SU-DHL-6 (cell line): ENCODE data around the gene LIN28A.

Experiments
- H2AFZ ChIP-seq: fragments of 200-600 bp; sonication (generic); 2 replicates; pipeline ENCODE4 v1.6.1; 2014; ENCODE audit warnings: low read depth, mild to moderate bottlenecking, moderate library complexity, mixed read lengths, antibody characterized with exemption, low read length; ENCODE audit not compliant: severe bottlenecking
- H3F3A ChIP-seq: fragments of 200-600 bp; shearing (Covaris generic); 2 replicates; pipeline ENCODE4 v1.6.0; 2016; ENCODE audit warnings: antibody characterized with exemption, mild to moderate bottlenecking; ENCODE audit not compliant: insufficient read depth
- H3K27ac ChIP-seq: fragments of 200-600 bp; sonication (generic); 2 replicates; pipeline ENCODE4 v1.5.1; 2016; ENCODE audit warnings: low read depth, mild to moderate bottlenecking, low read length, moderate library complexity, mixed read lengths
- H3K27me3 ChIP-seq: fragments of 200-600 bp; sonication (generic), shearing (Covaris generic); 2 replicates; pipeline ENCODE4 v1.6.0; 2014; ENCODE audit warnings: mild to moderate bottlenecking, low read length
- H3K36me3 ChIP-seq: fragments of 200-600 bp; sonication (generic); 2 replicates; pipeline ENCODE4 v1.6.1; 2014; ENCODE audit warnings: mild to moderate bottlenecking, low read length, mixed read lengths
- H3K4me2 ChIP-seq: fragments of 300-600, 200-600 bp; shearing (Covaris generic), sonication (generic); 2 replicates; pipeline ENCODE4 v1.6.0; 2014; ENCODE audit warnings: low read length, low read depth, mild to moderate bottlenecking; ENCODE audit not compliant: poor library complexity, severe bottlenecking
- H3K4me3 ChIP-seq: fragments of 200-600 bp; sonication (generic); 2 replicates; pipeline ENCODE4 v1.5.1; 2014; ENCODE audit warnings: antibody characterized with exemption, low read length, mild to moderate bottlenecking, mixed read lengths; ENCODE audit not compliant: insufficient read depth, poor library complexity, severe bottlenecking
- H3K79me2 ChIP-seq: fragments of 200-600 bp; sonication (generic); 2 replicates; pipeline ENCODE4 v1.6.1; 2014; ENCODE audit warnings: mild to moderate bottlenecking, low read length, moderate library complexity; ENCODE audit not compliant: insufficient read depth
- H3K9ac ChIP-seq: fragments of 200-600 bp; sonication (generic); 2 replicates; pipeline ENCODE4 v1.7.0; 2014; ENCODE audit warnings: mild to moderate bottlenecking, low read length
- H3K9me2 ChIP-seq: fragments of 200-600 bp; sonication (generic); replicated peaks from 2 replicates; pipeline ENCODE4 v1.6.1; 2014; ENCODE audit warnings: low read length; ENCODE audit not compliant: insufficient read depth
- H3K9me3 ChIP-seq: fragments of 200-600 bp; sonication (generic); 2 replicates; pipeline ENCODE4 v1.6.1; 2014; ENCODE audit warnings: low read length, mixed read lengths; ENCODE audit not compliant: insufficient read depth
- H4K20me1 ChIP-seq: fragments of 200-600 bp; sonication (generic); 2 replicates; pipeline ENCODE4 v1.6.1; 2014; ENCODE audit warnings: low read depth, mild to moderate bottlenecking, antibody characterized with exemption, low read length, moderate library complexity, mixed read lengths
- EZH2phosphoT487 ChIP-seq: fragments of 200-600 bp; sonication (generic), shearing (Covaris generic); conservative IDR thresholded peaks from 2 replicates; pipeline ENCODE4 v1.6.1; 2018; ENCODE audit warnings: mild to moderate bottlenecking, antibody characterized with exemption, low read length, moderate library complexity, mixed read lengths
- TF ChIP-seq, protein P1 (sequence below): fragments of 200-600 bp; sonication (generic); IDR thresholded peaks from one replicate; pipeline ENCODE4 v1.5.1; 2017; ENCODE audit warnings: antibody characterized with exemption, mild to moderate bottlenecking, low read length, moderate library complexity; ENCODE audit not compliant: insufficient read depth, poor library complexity, severe bottlenecking

The LIN28A gene, protein sequence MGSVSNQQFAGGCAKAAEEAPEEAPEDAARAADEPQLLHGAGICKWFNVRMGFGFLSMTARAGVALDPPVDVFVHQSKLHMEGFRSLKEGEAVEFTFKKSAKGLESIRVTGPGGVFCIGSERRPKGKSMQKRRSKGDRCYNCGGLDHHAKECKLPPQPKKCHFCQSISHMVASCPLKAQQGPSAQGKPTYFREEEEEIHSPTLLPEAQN

DNA sequence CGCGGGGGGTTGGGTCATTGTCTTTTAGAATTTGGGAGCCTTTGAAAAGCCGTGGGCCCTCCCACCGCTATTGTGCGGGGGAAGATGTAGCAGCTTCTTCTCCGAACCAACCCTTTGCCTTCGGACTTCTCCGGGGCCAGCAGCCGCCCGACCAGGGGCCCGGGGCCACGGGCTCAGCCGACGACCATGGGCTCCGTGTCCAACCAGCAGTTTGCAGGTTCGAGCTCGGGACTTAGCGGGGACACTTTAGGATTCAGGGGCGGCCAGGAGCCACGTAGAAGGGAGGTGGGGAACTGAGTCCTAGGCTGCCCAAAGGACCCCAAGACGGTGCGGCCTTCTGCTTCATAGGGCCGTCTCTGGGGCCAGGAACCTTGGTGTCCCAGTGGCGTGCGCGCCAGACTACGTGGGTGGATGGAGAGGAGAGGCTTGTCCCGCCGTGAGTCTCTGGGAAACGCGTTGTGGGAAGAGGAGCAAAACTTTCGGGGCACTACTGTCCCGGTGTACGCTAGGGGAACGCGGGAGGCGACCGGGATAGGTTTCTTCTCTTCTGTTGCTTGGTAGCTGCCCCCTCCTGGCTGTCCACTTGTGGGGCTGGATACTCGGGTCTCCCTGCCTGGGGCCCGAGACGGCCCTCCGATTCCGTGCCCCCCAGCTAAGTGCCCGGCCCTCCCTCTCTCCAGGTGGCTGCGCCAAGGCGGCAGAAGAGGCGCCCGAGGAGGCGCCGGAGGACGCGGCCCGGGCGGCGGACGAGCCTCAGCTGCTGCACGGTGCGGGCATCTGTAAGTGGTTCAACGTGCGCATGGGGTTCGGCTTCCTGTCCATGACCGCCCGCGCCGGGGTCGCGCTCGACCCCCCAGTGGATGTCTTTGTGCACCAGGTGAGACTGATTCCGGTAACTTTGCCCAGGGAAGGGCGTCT is at the start of gene LIN28A:
TSS of gene LIN28A (plus strand) at position 112 of the 918 bp plus-strand sequence. CDS start at position 187, 75 bp downstream.
- TF ChIP-seq EZH2phosphoT487, result no peak
- TF ChIP-seq, protein P1, sequence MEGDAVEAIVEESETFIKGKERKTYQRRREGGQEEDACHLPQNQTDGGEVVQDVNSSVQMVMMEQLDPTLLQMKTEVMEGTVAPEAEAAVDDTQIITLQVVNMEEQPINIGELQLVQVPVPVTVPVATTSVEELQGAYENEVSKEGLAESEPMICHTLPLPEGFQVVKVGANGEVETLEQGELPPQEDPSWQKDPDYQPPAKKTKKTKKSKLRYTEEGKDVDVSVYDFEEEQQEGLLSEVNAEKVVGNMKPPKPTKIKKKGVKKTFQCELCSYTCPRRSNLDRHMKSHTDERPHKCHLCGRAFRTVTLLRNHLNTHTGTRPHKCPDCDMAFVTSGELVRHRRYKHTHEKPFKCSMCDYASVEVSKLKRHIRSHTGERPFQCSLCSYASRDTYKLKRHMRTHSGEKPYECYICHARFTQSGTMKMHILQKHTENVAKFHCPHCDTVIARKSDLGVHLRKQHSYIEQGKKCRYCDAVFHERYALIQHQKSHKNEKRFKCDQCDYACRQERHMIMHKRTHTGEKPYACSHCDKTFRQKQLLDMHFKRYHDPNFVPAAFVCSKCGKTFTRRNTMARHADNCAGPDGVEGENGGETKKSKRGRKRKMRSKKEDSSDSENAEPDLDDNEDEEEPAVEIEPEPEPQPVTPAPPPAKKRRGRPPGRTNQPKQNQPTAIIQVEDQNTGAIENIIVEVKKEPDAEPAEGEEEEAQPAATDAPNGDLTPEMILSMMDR, result no peak
- Histone ChIP-seq H3K9me3 (no peaks in the 10 kb centered on the region), H2AFZ (no peak within 1 kb of the TSS), H3K4me2 (no peak within 1 kb of the TSS), H4K20me1 (no peaks in the 10 kb centered on the region), H3K36me3 (no peaks in the 10 kb centered on the region), H3K4me3 (no peak within 1 kb of the TSS), H3K79me2 (no peaks in the 10 kb centered on the region), H3K27me3 (no peaks in the 10 kb centered on the region), H3K9ac (no peak within 1 kb of the TSS), H3F3A (no peaks in the 10 kb centered on the region), H3K9me2 (no peaks in the 10 kb centered on the region), H3K27ac (no peak within 1 kb of the TSS)

DNA sequence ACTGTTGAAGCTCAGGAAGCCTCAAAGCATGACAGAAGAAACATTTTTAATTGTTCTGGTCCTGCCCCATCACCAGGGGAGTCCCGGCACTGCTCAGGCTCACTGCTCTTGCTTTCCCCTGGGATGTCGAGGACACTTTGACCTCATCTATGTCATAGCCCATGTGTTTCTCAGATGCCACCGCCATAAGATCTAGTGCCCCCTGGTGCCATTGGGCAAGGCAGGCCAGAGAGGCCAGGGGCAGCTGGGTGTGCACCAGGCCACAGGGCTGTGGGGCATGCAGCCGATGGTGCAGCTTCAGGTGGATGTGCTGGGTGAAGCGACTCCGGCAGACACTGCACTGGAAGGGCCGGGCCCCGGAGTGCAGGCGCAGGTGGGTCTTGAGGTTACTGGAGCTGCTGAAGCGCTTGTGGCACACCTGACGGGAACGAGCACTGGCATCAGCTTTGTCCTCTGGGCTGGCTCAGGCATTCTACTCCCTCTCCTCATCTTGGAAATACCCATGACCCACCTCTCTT is 49.0 kb upstream of the LIN28A start:
- Histone ChIP-seq H3K27me3 (no peaks in the 10 kb centered on the region), H3K9me2 (no peaks in the 10 kb centered on the region), H3K9me3 (no peaks in the 10 kb centered on the region)

DNA sequence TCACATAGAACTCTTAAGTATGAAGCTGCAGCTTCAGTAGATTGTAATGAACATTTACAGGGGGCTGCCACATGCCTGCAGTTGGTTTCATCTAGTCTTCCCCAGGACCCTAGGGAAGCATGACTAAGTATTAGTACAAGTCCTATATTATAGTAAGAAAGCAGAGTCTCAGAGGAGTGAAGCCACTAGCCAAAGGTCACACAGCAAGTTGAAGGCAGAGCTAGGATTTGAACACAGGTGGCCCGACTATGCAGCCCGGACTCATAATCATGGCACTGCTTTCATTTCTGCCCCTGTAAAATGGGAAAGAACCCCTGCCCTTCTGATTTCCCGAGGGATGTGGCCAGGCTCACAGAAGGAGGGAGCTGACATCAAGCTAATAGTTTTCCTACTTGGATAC is 48.3 kb upstream of the LIN28A start:
- no peaks in the 10 kb centered on the region for H3F3A ChIP-seq
- no peak overlapping the region for H3K4me2 ChIP-seq
- H3K79me2 ChIP-seq, result no peaks in the 10 kb centered on the region
- no peak overlapping the region for H3K9ac ChIP-seq
- H3K27me3 ChIP-seq, result no peaks in the 10 kb centered on the region
- no peak overlapping the region for H2AFZ ChIP-seq
- H3K9me2 ChIP-seq, result no peaks in the 10 kb centered on the region
- H3K9me3 ChIP-seq, result no peaks in the 10 kb centered on the region
- H4K20me1 ChIP-seq, result no peaks in the 10 kb centered on the region
- no peaks in the 10 kb centered on the region for H3K36me3 ChIP-seq
- H3K4me3 ChIP-seq, result no peak overlapping the region
- H3K27ac ChIP-seq, result no peak overlapping the region
- TF ChIP-seq EZH2phosphoT487, result no peak
- TF ChIP-seq, protein P1, result no peak

More for the DNA sequence above, 49.0 kb upstream of the LIN28A start:
- H3K4me2 ChIP-seq, result no peak overlapping the region
- no peak overlapping the region for H3K27ac ChIP-seq
- no peak overlapping the region for H2AFZ ChIP-seq
- no peaks in the 10 kb centered on the region for H3K79me2 ChIP-seq
- no peak overlapping the region for H3K4me3 ChIP-seq
- H4K20me1 ChIP-seq, result no peaks in the 10 kb centered on the region
- no peak overlapping the region for H3K9ac ChIP-seq
- H3F3A ChIP-seq, result no peaks in the 10 kb centered on the region
- no peaks in the 10 kb centered on the region for H3K36me3 ChIP-seq
- TF ChIP-seq EZH2phosphoT487, result no peak
- TF ChIP-seq, protein P1, result no peak
